GM19238 (cell line): Measurements from ENCODE around the gene CNOT8.

ENCODE experiments used
- DNase-seq: peaks from one replicate; pipeline ENCODE4 v3.0.0; 2011; ENCODE audit warnings: low spot score; ENCODE audit not compliant: insufficient read length

CNOT8 gene

DNA sequence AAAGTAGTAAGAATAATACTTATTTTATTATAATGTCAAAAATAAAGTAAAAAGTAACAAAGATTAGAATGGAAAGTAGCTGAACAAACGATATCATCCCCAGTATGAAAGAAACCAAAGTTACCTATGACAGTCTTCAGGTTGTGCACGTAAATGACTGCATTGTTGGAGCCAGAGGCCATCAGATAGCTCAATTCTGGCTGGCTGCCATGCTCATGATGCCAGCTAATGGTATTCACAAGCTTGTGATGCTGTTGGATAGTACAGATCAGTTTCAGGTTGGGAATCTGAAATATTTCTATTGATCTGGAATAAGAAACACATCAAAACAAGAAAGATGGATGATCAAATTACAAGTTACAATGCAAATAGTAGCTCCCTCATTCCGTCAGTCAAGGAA is 58.4 kb downstream of the CNOT8 start:
- no peak for DNase-seq

DNA sequence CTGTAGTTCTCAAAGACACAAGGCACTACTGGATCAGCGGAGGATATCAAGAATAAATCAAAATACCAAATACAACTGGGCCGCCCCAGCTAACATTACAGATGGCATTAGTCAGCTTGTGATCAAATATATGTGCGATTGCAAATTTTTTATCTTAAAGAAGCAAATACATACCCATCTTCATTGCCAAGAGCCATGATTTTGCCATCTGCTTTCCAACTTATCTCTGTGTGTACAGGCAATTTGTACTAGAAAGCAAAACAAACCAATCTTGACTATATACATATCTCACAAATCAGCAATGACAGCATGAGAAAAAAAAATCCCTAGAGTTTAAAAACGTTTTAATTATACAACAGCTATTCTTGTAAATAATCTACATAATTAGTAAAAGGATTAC is 59.3 kb downstream of the CNOT8 start:
- DNase-seq = no peak

DNA sequence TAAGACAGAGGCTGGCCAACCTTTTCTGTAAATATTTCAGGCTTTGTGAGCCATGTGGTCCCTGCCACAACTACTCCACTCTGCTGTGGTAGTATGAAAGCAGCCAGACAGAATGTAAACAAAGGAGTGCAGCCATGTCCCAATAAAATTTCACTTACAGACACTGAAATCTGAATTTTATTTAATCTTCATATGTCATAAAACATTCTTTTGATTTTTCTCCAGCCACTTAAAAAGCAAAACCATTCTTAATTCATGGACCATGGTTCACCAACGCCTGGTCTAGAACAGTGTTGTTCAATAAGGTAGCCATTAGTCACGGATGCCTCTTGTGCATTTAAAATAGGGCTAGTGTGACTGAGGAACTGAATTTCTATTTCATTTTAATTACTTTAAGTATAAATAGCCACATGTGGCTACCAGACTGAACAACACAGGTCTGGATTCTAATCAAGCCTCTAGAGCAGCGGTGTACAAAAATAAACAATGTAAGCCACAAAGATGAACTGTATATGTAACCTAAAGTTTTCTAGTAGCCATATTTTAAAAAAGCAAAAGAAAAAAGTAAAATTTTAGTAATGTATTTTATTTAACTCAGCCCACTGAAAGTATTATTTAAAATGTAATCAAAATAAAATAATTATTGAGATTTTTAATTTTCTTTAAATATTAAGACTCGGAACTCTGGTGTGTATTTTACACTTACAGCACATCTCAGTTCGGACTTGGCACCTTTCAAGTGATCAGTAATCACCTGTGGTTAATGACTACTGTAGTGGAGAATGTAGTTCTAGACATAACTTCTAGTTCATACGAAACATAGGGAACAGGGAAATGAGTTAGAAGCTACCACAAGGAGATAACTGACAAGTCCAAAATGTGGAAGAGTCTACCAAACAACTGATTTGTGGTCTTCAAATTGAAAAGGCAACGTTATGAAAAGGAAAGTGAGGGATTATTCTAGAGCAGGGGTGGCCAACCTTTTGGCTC is 65.3 kb downstream of the CNOT8 start:
- no peak for DNase-seq
